SK-N-SH (cell line): ENCODE measurements around the gene RABL2B. TPM values are rescaled to one million over a fixed set of nuclear protein-coding genes. Genes with fewer than 3 reads are reported as not detected.

ENCODE experiments used
- CTCF ChIA-PET: fragments of 300-600, 350-600 bp; formaldehyde crosslinking; extraction: SDS; loops from one replicate; lab custom pipeline; 2021; lab: Yijun Ruan, JAX
- POLR2A ChIA-PET: fragments of 350-600 bp; sonication (Branson Sonifier 250); formaldehyde crosslinking; extraction: SDS; loops from one replicate; lab custom pipeline; 2020; ENCODE audit warnings: antibody characterized with exemption, inconsistent platforms; lab: Yijun Ruan, JAX
- DNase-seq: peaks from one replicate; pipeline ENCODE4 v3.0.0; 2012
- H2AFZ ChIP-seq: fragments of 200-600 bp; sonication (generic); 2 replicates; pipeline ENCODE4 v1.8.1; 2016; ENCODE audit warnings: antibody characterized with exemption, mild to moderate bottlenecking, low read depth
- H3F3A ChIP-seq: fragments of 200-600 bp; sonication (generic); replicated peaks from 2 replicates; pipeline ENCODE3; 2016; ENCODE audit warnings: antibody characterized with exemption, mild to moderate bottlenecking; ENCODE audit not compliant: insufficient read depth
- H3K27ac ChIP-seq, 2 experiments: fragments of 200-500 bp in 1 of 2; fragments of 200-600 bp in 1 of 2; sonication (Bioruptor generic) in 1 of 2; sonication (generic), shearing (Covaris generic) in 1 of 2; 2 replicates each; pipeline versions ENCODE4 v1.5.1 to v1.6.1; 2014 to 2016; ENCODE audit warnings: low read depth in 2 of 2, inconsistent platforms in 1 of 2, low read length in 1 of 2, mild to moderate bottlenecking in 1 of 2, mixed read lengths in 1 of 2
- H3K27me3 ChIP-seq: fragments of 200-600 bp; sonication (generic), shearing (Covaris generic); 2 replicates; pipeline ENCODE4 v1.6.1; 2016; ENCODE audit warnings: mixed run types; ENCODE audit not compliant: insufficient read depth
- H3K36me3 ChIP-seq, 2 experiments: fragments of 200-500 bp in 1 of 2; fragments of 200-600 bp in 1 of 2; sonication (Bioruptor generic) in 1 of 2; sonication (generic) in 1 of 2; replicated peaks in 1 of 2; 2 replicates each; pipeline versions ENCODE3 to v1.5.1; 2014 to 2016; ENCODE audit warnings: low read length in 1 of 2, mild to moderate bottlenecking in 1 of 2; ENCODE audit not compliant: insufficient read depth in 2 of 2, control insufficient read depth in 1 of 2
- H3K4me1 ChIP-seq, 2 experiments: fragments of 200-500 bp in 1 of 2; fragments of 200-600 bp in 1 of 2; sonication (Bioruptor generic) in 1 of 2; sonication (generic), shearing (Covaris generic) in 1 of 2; 2 replicates each; pipeline versions ENCODE4 v1.5.1 to v1.6.1; 2014 to 2016; ENCODE audit warnings: low read depth in 1 of 2, low read length in 1 of 2, mixed run types in 1 of 2; ENCODE audit not compliant: insufficient read depth in 2 of 2, control insufficient read depth in 1 of 2
- H3K4me2 ChIP-seq: fragments of 200-600 bp; sonication (generic), shearing (Covaris generic); 2 replicates; pipeline ENCODE4 v1.6.1; 2017; ENCODE audit warnings: mixed run types
- H3K4me3 ChIP-seq, 2 experiments: fragments of 200-500 bp in 1 of 2; fragments of 200-600 bp in 1 of 2; sonication (Bioruptor generic) in 1 of 2; sonication (generic), shearing (Covaris generic) in 1 of 2; 2 replicates each; pipeline versions ENCODE4 v1.5.1 to v1.8.1; 2014 to 2016; ENCODE audit warnings: low read depth in 2 of 2, inconsistent platforms in 1 of 2, low read length in 1 of 2, mild to moderate bottlenecking in 1 of 2, mixed read lengths in 1 of 2, moderate library complexity in 1 of 2
- H3K79me2 ChIP-seq: fragments of 200-600 bp; sonication (generic); 2 replicates; pipeline ENCODE4 v1.8.1; 2017; ENCODE audit warnings: mild to moderate bottlenecking; ENCODE audit not compliant: insufficient read depth
- H3K9ac ChIP-seq: fragments of 200-600 bp; sonication (generic); 2 replicates; pipeline ENCODE4 v1.6.1; 2017; ENCODE audit warnings: mixed run types
- H3K9me2 ChIP-seq: fragments of 200-600 bp; sonication (generic); 2 replicates; pipeline ENCODE4 v1.6.1; 2017; ENCODE audit warnings: mixed run types
- H3K9me3 ChIP-seq: fragments of 200-600 bp; sonication (generic); 2 replicates; pipeline ENCODE4 v1.6.1; 2017; ENCODE audit warnings: mixed run types, mild to moderate bottlenecking, moderate library complexity
- H4K20me1 ChIP-seq: fragments of 200-600 bp; sonication (generic); 2 replicates; pipeline ENCODE4 v1.6.1; 2017; ENCODE audit warnings: mild to moderate bottlenecking, mixed run types; ENCODE audit not compliant: insufficient read depth
- ELF1 ChIP-seq: IDR thresholded peaks from 2 replicates; pipeline ENCODE4 v1.4.0; 2012
- EP300 ChIP-seq, 2 experiments: IDR thresholded peaks; 2 replicates each; pipeline versions ENCODE4 v1.4.0 to v1.6.1; 2012; ENCODE audit warnings: borderline replicate concordance in 1 of 2, low read depth in 1 of 2, low read length in 1 of 2
- FOXJ3 ChIP-seq: sonication (generic); formaldehyde crosslinking; IDR thresholded peaks from 2 replicates; pipeline ENCODE4 v1.5.1; 2020; ENCODE audit warnings: mild to moderate bottlenecking, missing genetic modification reagents
- GABPA ChIP-seq: IDR thresholded peaks from 2 replicates; pipeline ENCODE4 v1.4.0; 2012; ENCODE audit warnings: low read depth, mild to moderate bottlenecking
- NFIC ChIP-seq: IDR thresholded peaks from 2 replicates; pipeline ENCODE4 v1.4.0; 2012; ENCODE audit warnings: borderline replicate concordance
- NRF1 ChIP-seq: IDR thresholded peaks from 2 replicates; pipeline ENCODE4 v1.6.1; 2012; ENCODE audit warnings: low read depth, mild to moderate bottlenecking, low read length
- POLR2AphosphoS5 ChIP-seq: IDR thresholded peaks from 2 replicates; pipeline ENCODE4 v1.6.1; 2012; ENCODE audit warnings: low read depth, low read length
- RAD21 ChIP-seq: IDR thresholded peaks from 2 replicates; pipeline ENCODE4 v1.6.1; 2012; ENCODE audit warnings: mild to moderate bottlenecking, low read length
- SIN3A ChIP-seq: IDR thresholded peaks from 2 replicates; pipeline ENCODE4 v1.6.1; 2012; ENCODE audit warnings: low read depth, mild to moderate bottlenecking, low read length, moderate library complexity, borderline replicate concordance
- TAF1 ChIP-seq: IDR thresholded peaks from 2 replicates; pipeline ENCODE4 v1.6.1; 2012; ENCODE audit warnings: low read depth, mild to moderate bottlenecking, low read length, moderate library complexity, borderline replicate concordance
- TEAD4 ChIP-seq: IDR thresholded peaks from 2 replicates; pipeline ENCODE4 v1.4.0; 2012; ENCODE audit warnings: mild to moderate bottlenecking, borderline replicate concordance; ENCODE audit not compliant: insufficient read depth
- WGBS: methylation state at CpG from one replicate; pipeline ENCODE4 v1.1.6; 2017; ENCODE audit warnings: low lambda C conversion rate; 5-methylcytosine and 5-hydroxymethylcytosine counted together
- polyA plus RNA-seq, 3 experiments: library from polyadenylated mRNA; depleted of rRNA; stranded (reverse); fragments of >200 nt; gene quantifications; 2 replicates each; pipeline ENCODE4 v1.2.3, GENCODE V29; 2012
- TF ChIP-seq, protein P1 (sequence below): IDR thresholded peaks from 2 replicates; pipeline ENCODE4 v1.6.1; 2012; ENCODE audit warnings: mild to moderate bottlenecking, low read depth, low read length, moderate library complexity
- TF ChIP-seq, protein P2 (sequence below): IDR thresholded peaks from 2 replicates; pipeline ENCODE4 v1.4.0; 2012; ENCODE audit warnings: low read depth

Gene RABL2B
- polyA plus RNA-seq, 1 of the 3 experiments (the other 2 are of a cell fraction), result 61.7 TPM

DNA sequence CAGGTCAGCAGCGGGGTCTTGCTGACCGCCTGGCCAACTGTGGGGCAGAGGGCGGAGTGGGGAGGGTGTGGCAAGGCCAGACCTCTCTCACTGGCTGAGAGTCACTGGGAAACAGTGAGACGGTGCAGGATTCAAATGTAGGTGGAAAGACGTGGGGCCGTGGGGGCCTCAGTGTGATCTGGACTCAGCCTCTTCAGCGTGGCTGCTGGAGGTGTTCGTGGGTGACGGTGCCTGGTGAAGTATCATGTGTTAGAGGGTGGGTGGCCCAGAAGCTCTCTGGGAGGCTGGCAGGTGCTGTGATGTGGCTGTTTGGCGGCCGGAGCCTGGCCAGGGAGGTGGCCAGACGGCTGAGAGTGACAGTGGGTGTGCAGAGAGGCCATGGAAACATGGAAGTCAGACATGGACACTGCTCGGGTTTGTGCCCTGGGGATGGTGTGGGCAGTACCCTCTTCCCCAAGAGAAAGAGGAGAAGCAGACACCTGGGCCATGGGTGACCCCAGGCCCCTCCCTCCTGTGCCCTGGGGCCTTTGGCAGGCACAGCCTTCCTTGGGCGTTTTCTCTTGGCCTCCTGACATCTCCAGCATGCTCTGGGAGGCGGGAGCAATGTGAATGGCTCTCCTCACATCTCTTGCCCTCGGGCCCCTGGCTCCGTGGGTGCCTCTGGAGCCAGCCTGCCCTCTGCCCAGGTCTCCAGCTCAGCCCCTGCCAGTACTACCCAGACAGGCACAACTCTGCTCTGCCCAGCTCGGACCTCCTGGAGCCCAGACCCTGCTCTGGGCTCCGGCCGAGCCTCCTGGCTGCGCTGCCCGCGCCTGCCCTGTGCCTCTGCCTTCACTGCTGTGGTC is 55.5 kb downstream of the RABL2B start:
- H3K27me3 ChIP-seq, result no peaks in the 10 kb centered on the region
- no peaks in the 10 kb centered on the region for H4K20me1 ChIP-seq
- no peak overlapping the region for H2AFZ ChIP-seq
- CTCF ChIA-PET, result no interaction called here
- no peaks in the 10 kb centered on the region for H3K36me3 ChIP-seq
- no peaks in the 10 kb centered on the region for H3F3A ChIP-seq
- H3K27ac ChIP-seq, result no peak overlapping the region
- no peaks in the 10 kb centered on the region for H3K9me3 ChIP-seq
- no peak overlapping the region for H3K4me3 ChIP-seq
- WGBS, result 90% methylated on average over 18 of the region's 23 CpGs
- H3K4me2 ChIP-seq, result no peak overlapping the region
- peaks cover 0 to 3% of the 10 kb centered on the region in 2 experiments; a peak in 1 of 4 replicates for H3K4me1 ChIP-seq
- no peaks in the 10 kb centered on the region for H3K79me2 ChIP-seq
- H3K9me2 ChIP-seq, result no peaks in the 10 kb centered on the region
- POLR2A ChIA-PET, result no interaction called here
- no peak for DNase-seq
- no peak overlapping the region for H3K9ac ChIP-seq
- TF ChIP-seq, protein P1, sequence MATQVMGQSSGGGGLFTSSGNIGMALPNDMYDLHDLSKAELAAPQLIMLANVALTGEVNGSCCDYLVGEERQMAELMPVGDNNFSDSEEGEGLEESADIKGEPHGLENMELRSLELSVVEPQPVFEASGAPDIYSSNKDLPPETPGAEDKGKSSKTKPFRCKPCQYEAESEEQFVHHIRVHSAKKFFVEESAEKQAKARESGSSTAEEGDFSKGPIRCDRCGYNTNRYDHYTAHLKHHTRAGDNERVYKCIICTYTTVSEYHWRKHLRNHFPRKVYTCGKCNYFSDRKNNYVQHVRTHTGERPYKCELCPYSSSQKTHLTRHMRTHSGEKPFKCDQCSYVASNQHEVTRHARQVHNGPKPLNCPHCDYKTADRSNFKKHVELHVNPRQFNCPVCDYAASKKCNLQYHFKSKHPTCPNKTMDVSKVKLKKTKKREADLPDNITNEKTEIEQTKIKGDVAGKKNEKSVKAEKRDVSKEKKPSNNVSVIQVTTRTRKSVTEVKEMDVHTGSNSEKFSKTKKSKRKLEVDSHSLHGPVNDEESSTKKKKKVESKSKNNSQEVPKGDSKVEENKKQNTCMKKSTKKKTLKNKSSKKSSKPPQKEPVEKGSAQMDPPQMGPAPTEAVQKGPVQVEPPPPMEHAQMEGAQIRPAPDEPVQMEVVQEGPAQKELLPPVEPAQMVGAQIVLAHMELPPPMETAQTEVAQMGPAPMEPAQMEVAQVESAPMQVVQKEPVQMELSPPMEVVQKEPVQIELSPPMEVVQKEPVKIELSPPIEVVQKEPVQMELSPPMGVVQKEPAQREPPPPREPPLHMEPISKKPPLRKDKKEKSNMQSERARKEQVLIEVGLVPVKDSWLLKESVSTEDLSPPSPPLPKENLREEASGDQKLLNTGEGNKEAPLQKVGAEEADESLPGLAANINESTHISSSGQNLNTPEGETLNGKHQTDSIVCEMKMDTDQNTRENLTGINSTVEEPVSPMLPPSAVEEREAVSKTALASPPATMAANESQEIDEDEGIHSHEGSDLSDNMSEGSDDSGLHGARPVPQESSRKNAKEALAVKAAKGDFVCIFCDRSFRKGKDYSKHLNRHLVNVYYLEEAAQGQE, result no peak
- TF ChIP-seq GABPA (no peak), EP300 (IDR thresholded peaks at IDR 0.05; ENCODE audit: borderline replicate concordance in 1 of 2, low read depth in 1 of 2, low read length in 1 of 2) (no peak), POLR2AphosphoS5 (no peak), FOXJ3 (CRISPR knock-in tag) (no peak), NFIC (no peak), TAF1 (no peak), SIN3A (no peak), ELF1 (no peak), NRF1 (no peak), RAD21 (no peak), TEAD4 (no peak)
- TF ChIP-seq, protein P2, sequence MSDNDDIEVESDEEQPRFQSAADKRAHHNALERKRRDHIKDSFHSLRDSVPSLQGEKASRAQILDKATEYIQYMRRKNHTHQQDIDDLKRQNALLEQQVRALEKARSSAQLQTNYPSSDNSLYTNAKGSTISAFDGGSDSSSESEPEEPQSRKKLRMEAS, result no peak
- TF ChIP-seq, all 33 proteins: peak for 0
